ENCODE measurements around the gene RPL29. TPM values are rescaled to one million over a fixed set of nuclear protein-coding genes. Genes with fewer than 3 reads are reported as not detected.
"Not testable (repeated sequence)": the region's sequence is repeated elsewhere in the genome, so short reads cannot be mapped to it uniquely, and the experiment has no call there.

The RPL29 gene
- total RNA-seq (100 to 1,000 TPM; 711 to 912 TPM), polyA plus RNA-seq (1,000 to 10,000 TPM; 1,556 to 2,402 TPM)
- long read RNA-seq, donor 1, transcript RPL29-201 (4 exons, 723 nt), result major isoform, 649 of 814 reads
- long read RNA-seq, donor 1, partial matches to known transcripts, result 93 of 814 reads
- long read RNA-seq, donor 1, other reads (novel, unspliced or antisense), result 69 of 814 reads
- long read RNA-seq, donor 2, transcript RPL29-201 (4 exons, 723 nt), result major isoform, 404 of 518 reads
- long read RNA-seq, donor 2, partial matches to known transcripts, result 74 of 518 reads
- long read RNA-seq, donor 2, other reads (novel, unspliced or antisense), result 39 of 518 reads
- long read RNA-seq, donor 3, transcript RPL29-201 (4 exons, 723 nt), result major isoform, 427 of 522 reads
- long read RNA-seq, donor 3, partial matches to known transcripts, result 64 of 522 reads
- long read RNA-seq, donor 3, other reads (novel, unspliced or antisense), result 28 of 522 reads
- long read RNA-seq, donor 4, transcript RPL29-201 (4 exons, 723 nt), result major isoform, 378 of 596 reads
- long read RNA-seq, donor 4, partial matches to known transcripts, result 188 of 596 reads
- long read RNA-seq, donor 4, other reads (novel, unspliced or antisense), result 26 of 596 reads
- long read RNA-seq, donor 5, transcript RPL29-201 (4 exons, 723 nt), result major isoform, 742 of 927 reads
- long read RNA-seq, donor 5, partial matches to known transcripts, result 124 of 927 reads
- long read RNA-seq, donor 5, other reads (novel, unspliced or antisense), result 56 of 927 reads

- peak; percentile 8 for TF ChIP-seq CTCF (IDR thresholded peaks at IDR 0.05; ENCODE audit: control extremely low read depth, extremely low read depth)
- Histone ChIP-seq H3K4me1 (ENCODE audit: control insufficient read depth in 5 of 5, insufficient read depth in 5 of 5, low read length in 5 of 5) (peaks cover 4 to 12% (median 9%) of the 10 kb centered on the region in 5 donors), H3K27me3 (ENCODE audit: control insufficient read depth in 3 of 3, insufficient read depth in 3 of 3, low read length in 2 of 3) (peaks cover 0 to 2% (median 0%) of the 10 kb centered on the region in 3 donors), H3K27ac (ENCODE audit: low read depth in 1 of 2, low read length in 1 of 2) (peak within 1 kb of the TSS; percentile 65 to 96), H3K36me3 (ENCODE audit: control insufficient read depth in 4 of 4, insufficient read depth in 4 of 4, low read length in 4 of 4) (peaks cover 2 to 21% (median 20%) of the 10 kb centered on the region in 4 donors), H3K9me3 (ENCODE audit: control insufficient read depth in 4 of 4, insufficient read depth in 3 of 4, low read length in 3 of 4) (peaks cover 0 to 2% (median 0%) of the 10 kb centered on the region in 4 donors), H3K9ac (ENCODE audit: insufficient read depth in 1 of 2, low read length in 2 of 2) (peak within 1 kb of the TSS; percentile 99 to 100), H3K4me3 (peak within 1 kb of the TSS; percentile 99)
- DNase-seq (peak; percentile 95 to 99 (median 97)), ATAC-seq (ENCODE audit: insufficient read depth, low FRiP score) (peak; percentile 96)
- WGBS, 2 donors, result 1% methylated on average over 40 of the region's 40 CpGs
These were observed at the start of gene RPL29 for GRCh38 chr3:51995346-51996163. Gene RPL29 (minus strand): TSS chr3:51995895. CDS start chr3:51995461, 434 bp downstream.

GRCh38 chr3:52044869-52045619 lies 49.3 kb upstream of the RPL29 start:
- Histone ChIP-seq H3K4me3 (no peak overlapping the region), H3K4me1 (ENCODE audit: control insufficient read depth in 5 of 5, insufficient read depth in 5 of 5, low read length in 5 of 5) (peaks cover 0 to 46% (median 13%) of the 10 kb centered on the region in 5 donors), H3K36me3 (ENCODE audit: control insufficient read depth in 4 of 4, insufficient read depth in 4 of 4, low read length in 4 of 4) (peaks cover 0 to 11% (median 2%) of the 10 kb centered on the region in 4 donors), H3K27me3 (ENCODE audit: control insufficient read depth in 3 of 3, insufficient read depth in 3 of 3, low read length in 2 of 3) (no peaks in the 10 kb centered on the region), H3K9me3 (ENCODE audit: control insufficient read depth in 4 of 4, insufficient read depth in 3 of 4, low read length in 3 of 4) (no peaks in the 10 kb centered on the region), H3K27ac (ENCODE audit: low read depth in 1 of 2, low read length in 1 of 2) (peak overlapping the region in 1 of 2 donors; percentile 35), H3K9ac (ENCODE audit: insufficient read depth in 1 of 2, low read length in 2 of 2) (no peak overlapping the region)
- whole genome bisulfite sequencing, 2 donors, result 94 to 95% methylated on average over 18 of the region's 18 CpGs
- TF ChIP-seq CTCF (IDR thresholded peaks at IDR 0.05; ENCODE audit: control extremely low read depth, extremely low read depth), result no peak
- DNase-seq, result no peak
- ATAC-seq (ENCODE audit: insufficient read depth, low FRiP score), result no peak

- Histone ChIP-seq H3K9ac (ENCODE audit: insufficient read depth in 1 of 2, low read length in 2 of 2) (no peak overlapping the region), H3K4me1 (ENCODE audit: control insufficient read depth in 5 of 5, insufficient read depth in 5 of 5, low read length in 5 of 5) (peaks cover 0 to 48% (median 22%) of the 10 kb centered on the region in 5 donors), H3K27me3 (ENCODE audit: control insufficient read depth in 3 of 3, insufficient read depth in 3 of 3, low read length in 2 of 3) (no peaks in the 10 kb centered on the region), H3K27ac (ENCODE audit: low read depth in 1 of 2, low read length in 1 of 2) (no peak overlapping the region), H3K36me3 (ENCODE audit: control insufficient read depth in 4 of 4, insufficient read depth in 4 of 4, low read length in 4 of 4) (peaks cover 0 to 1% (median 0%) of the 10 kb centered on the region in 4 donors), H3K4me3 (no peak overlapping the region), H3K9me3 (ENCODE audit: control insufficient read depth in 4 of 4, insufficient read depth in 3 of 4, low read length in 3 of 4) (no peaks in the 10 kb centered on the region)
- 79 to 87% methylated on average over 6 of the region's 6 CpGs for WGBS, 2 donors
- DNase-seq (no peak), ATAC-seq (ENCODE audit: insufficient read depth, low FRiP score) (no peak)
- no peak for TF ChIP-seq CTCF (IDR thresholded peaks at IDR 0.05; ENCODE audit: control extremely low read depth, extremely low read depth)
These were observed 48.1 kb upstream of the RPL29 start for GRCh38 chr3:52043750-52044149.

- not testable (repeated sequence) for DNase-seq; H3K9me3 ChIP-seq (ENCODE audit: control insufficient read depth in 4 of 4, insufficient read depth in 3 of 4, low read length in 3 of 4); H3K9ac ChIP-seq (ENCODE audit: insufficient read depth in 1 of 2, low read length in 2 of 2); ATAC-seq (ENCODE audit: insufficient read depth, low FRiP score); H3K27me3 ChIP-seq (ENCODE audit: control insufficient read depth in 3 of 3, insufficient read depth in 3 of 3, low read length in 2 of 3); H3K27ac ChIP-seq (ENCODE audit: low read depth in 1 of 2, low read length in 1 of 2); H3K36me3 ChIP-seq (ENCODE audit: control insufficient read depth in 4 of 4, insufficient read depth in 4 of 4, low read length in 4 of 4); H3K4me3 ChIP-seq
- WGBS, 2 donors, result 92 to 100% methylated on average over 1 of the region's 1 CpG
- H3K4me1 ChIP-seq (ENCODE audit: control insufficient read depth in 5 of 5, insufficient read depth in 5 of 5, low read length in 5 of 5), result peaks cover 0 to 41% (median 22%) of the 10 kb centered on the region in 5 donors
These were observed 47.3 kb upstream of the RPL29 start for GRCh38 chr3:52043039-52043438.

All from lung (tissue), 16 donors.